K562 treated with DMSO at 1 percent for 48 hours (cell line): ENCODE measurements around the gene UBXN4. TPM values are rescaled to one million over a fixed set of nuclear protein-coding genes. Genes with fewer than 3 reads are reported as not detected.

Experiments
- total RNA-seq: library from RNA; unstranded; fragments of 300-600 nt; gene quantifications from 2 replicates; pipeline ENCODE4 v1.2.3, GENCODE V29; 2022; ENCODE audit warnings: low replicate concordance; ENCODE audit errors: extremely low read depth

The UBXN4 gene, protein sequence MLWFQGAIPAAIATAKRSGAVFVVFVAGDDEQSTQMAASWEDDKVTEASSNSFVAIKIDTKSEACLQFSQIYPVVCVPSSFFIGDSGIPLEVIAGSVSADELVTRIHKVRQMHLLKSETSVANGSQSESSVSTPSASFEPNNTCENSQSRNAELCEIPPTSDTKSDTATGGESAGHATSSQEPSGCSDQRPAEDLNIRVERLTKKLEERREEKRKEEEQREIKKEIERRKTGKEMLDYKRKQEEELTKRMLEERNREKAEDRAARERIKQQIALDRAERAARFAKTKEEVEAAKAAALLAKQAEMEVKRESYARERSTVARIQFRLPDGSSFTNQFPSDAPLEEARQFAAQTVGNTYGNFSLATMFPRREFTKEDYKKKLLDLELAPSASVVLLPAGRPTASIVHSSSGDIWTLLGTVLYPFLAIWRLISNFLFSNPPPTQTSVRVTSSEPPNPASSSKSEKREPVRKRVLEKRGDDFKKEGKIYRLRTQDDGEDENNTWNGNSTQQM
- total RNA-seq = not detected in 2 replicates

GRCh38 chr2:135741395-135742324, at the start of gene UBXN4:
UBXN4 (plus strand) TSS chr2:135741855; CDS start chr2:135741930, 75 bp downstream.

Other genes starting within 250 kb of the UBXN4 start
- gene ZRANB3, start 210.6 kb upstream of the UBXN4 start, total RNA-seq = not detected in 2 replicates
- gene R3HDM1, start 210.4 kb upstream of the UBXN4 start, total RNA-seq = not detected in 2 replicates
- gene LCT, start 95.3 kb downstream of the UBXN4 start, total RNA-seq = not detected in 2 replicates
- not detected in 2 replicates for gene MCM6, start 134.6 kb downstream of the UBXN4 start, total RNA-seq
- not detected in 2 replicates for gene DARS1, start 243.8 kb downstream of the UBXN4 start, total RNA-seq